ENCODE data around the gene SSB. TPM values are rescaled to one million over a fixed set of nuclear protein-coding genes. Genes with fewer than 3 reads are reported as not detected.

Gene SSB
- total RNA-seq, 1 experiment from 2014 or later, result 145 TPM

DNA sequence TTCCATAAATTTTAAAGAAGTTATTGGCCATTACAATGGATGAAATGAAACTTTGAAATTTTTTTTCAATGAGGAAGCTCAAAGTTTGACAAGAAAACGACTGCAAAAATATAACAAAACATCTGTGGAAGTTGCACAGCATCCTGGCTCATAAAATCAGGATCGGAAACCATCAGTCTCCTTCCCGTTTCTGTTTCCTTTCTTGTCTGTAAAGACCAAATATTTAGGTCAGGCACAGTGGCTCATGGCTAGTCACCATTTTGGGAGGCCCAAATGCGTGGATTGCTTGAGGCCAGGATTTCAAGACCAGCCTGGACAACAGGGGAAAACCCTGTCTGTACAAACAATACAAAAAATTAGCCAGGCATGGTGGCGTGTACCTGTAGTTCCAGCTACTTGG lies 27.6 kb upstream of the SSB start:
- H3K9me3 ChIP-seq (replicated peaks), result no peaks in the 10 kb centered on the region; the same call in 1 of the 2 replicates
- H3K4me3 ChIP-seq, result no peak overlapping the region
- H3K36me3 ChIP-seq, result no peaks in the 10 kb centered on the region
- peaks cover 10% of the 10 kb centered on the region for H3K27me3 ChIP-seq (replicated peaks)
- H3K27ac ChIP-seq, result no peak overlapping the region
- peaks cover 5% of the 10 kb centered on the region for H3K4me1 ChIP-seq (replicated peaks)
- DNase-seq (ENCODE audit: low read depth in 1 of 2, low spot score in 2 of 2), result no peak

DNA sequence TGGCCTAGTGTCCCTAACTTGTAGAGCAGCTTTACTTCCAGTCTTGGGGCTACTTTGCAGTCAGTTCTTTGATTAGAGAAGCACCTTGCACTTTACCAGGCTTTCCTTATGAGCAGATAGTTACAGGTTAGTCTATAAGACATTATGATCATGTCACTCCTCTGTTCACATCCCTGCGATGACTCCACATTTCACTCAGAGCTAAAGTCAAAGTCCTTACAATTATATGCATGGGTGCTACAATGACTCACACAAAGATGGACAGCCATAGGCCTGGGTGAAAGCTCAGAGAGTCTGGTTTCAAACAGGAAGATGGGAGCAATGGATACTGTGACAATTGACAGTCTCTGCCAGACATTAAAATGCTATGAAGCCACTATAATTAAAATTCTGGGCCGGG lies 27.1 kb upstream of the SSB start:
- H3K27me3 ChIP-seq (replicated peaks), result peaks cover 10% of the 10 kb centered on the region
- no peaks in the 10 kb centered on the region; the same call in 1 of the 2 replicates for H3K9me3 ChIP-seq (replicated peaks)
- H3K4me1 ChIP-seq (replicated peaks), result peaks cover 11% of the 10 kb centered on the region
- no peak overlapping the region for H3K27ac ChIP-seq
- no peak for DNase-seq (ENCODE audit: low read depth in 1 of 2, low spot score in 2 of 2)
- no peak overlapping the region for H3K4me3 ChIP-seq
- H3K36me3 ChIP-seq, result no peaks in the 10 kb centered on the region

DNA sequence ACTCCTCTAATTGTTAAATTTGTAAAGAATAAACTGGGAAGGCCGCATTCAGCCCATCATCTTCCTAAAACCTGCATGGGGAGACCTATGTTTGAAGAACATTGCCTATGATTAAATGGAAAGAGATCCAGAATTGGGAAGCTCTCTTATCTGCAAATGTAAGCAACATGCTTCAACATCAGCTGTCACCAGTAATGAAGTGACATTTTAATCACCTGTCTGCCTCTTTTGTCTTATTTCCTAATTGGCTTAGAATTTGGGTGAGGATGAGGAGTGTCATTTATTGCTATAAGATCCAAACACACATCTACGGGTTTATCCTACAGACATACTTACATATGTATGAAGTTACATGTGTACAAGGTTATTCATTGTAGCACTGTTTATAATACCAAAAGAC lies 26.0 kb upstream of the SSB start:
- DNase-seq (ENCODE audit: low read depth in 1 of 2, low spot score in 2 of 2), result no peak
- peaks cover 11% of the 10 kb centered on the region for H3K4me1 ChIP-seq (replicated peaks)

DNA sequence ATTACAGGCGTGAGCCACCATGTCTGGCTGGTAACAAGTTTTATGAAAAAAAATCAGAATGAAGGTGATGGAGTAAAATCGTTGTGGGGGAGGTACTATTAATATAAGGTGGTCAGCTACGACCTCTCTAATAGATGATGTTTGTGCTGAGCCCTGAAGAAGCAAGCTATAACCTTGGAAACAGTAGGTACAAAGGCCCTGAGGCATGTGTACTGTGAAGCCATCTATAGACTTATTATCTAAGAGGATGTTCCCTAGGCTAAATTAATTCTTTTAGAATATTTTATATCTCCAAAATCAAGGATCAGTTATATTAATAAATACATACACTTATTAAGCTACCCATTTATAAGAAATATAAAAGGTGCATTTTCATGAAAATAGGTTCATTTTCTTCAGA lies 23.3 kb upstream of the SSB start:
- no peaks in the 10 kb centered on the region; the same call in 1 of the 2 replicates for H3K27me3 ChIP-seq (replicated peaks)

More for the DNA sequence above, 26.0 kb upstream of the SSB start:
- Histone ChIP-seq H3K27ac (no peak overlapping the region), H3K36me3 (no peaks in the 10 kb centered on the region), H3K27me3 (replicated peaks) (peaks cover 10% of the 10 kb centered on the region), H3K9me3 (replicated peaks) (no peaks in the 10 kb centered on the region; the same call in 1 of the 2 replicates), H3K4me3 (no peak overlapping the region)

DNA sequence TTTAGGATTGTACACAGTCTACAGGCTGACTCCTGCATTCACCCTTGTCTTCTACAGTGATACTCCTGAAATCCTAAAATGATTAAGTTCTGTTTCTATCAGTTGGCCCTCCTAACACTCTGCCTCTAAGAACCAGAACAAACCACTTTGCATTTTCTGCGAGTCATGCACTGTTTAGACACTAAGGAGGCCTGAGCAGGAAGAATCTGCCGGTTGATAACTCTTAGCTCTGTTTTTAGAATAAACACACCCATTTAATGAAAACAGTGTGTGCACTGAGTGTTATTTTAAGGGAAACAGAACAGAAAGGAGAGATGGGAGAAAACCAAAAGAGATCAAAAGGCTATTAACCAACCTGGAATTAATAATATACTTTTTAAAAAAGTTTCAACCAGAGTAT lies 22.9 kb upstream of the SSB start:
- Histone ChIP-seq H3K9me3 (replicated peaks) (no peaks in the 10 kb centered on the region), H3K27ac (no peak overlapping the region), H3K4me1 (replicated peaks) (peaks cover 11% of the 10 kb centered on the region), H3K27me3 (replicated peaks) (no peaks in the 10 kb centered on the region; the same call in 1 of the 2 replicates), H3K4me3 (no peak overlapping the region), H3K36me3 (no peaks in the 10 kb centered on the region)
- DNase-seq (ENCODE audit: low read depth in 1 of 2, low spot score in 2 of 2), result no peak

More for the DNA sequence above, 23.3 kb upstream of the SSB start:
- H3K36me3 ChIP-seq, result no peaks in the 10 kb centered on the region
- no peak for DNase-seq (ENCODE audit: low read depth in 1 of 2, low spot score in 2 of 2)
- peaks cover 11% of the 10 kb centered on the region for H3K4me1 ChIP-seq (replicated peaks)
- no peak overlapping the region for H3K4me3 ChIP-seq
- H3K9me3 ChIP-seq (replicated peaks), result no peaks in the 10 kb centered on the region
- no peak overlapping the region for H3K27ac ChIP-seq

DNA sequence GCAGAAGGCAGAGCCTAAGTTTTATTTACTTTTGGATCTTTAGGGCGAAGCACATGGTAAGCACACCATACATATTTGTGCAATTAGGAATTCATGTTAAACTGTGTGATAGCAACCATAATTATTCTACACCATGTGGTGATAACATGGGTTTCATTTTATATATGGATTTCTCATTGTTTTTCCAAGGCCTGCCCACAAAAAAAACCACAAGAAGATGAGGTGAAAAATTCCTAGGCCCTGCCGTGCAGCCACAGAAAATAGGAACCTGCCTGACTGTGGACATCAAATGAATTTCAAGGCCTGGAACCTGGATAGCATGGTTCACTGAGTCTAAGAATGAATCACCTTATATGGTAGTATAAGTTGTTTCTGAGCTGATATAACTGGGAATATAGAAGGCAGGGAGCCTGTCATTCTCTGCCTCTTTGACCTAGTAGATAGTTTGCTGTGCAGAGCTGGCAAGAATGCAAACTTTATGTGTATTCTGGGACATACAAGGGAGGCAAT lies 22.4 kb upstream of the SSB start:
- H3K27me3 ChIP-seq (replicated peaks), result no peaks in the 10 kb centered on the region; the same call in 1 of the 2 replicates
- H3K4me3 ChIP-seq, result no peak overlapping the region
- no peaks in the 10 kb centered on the region for H3K36me3 ChIP-seq
- H3K27ac ChIP-seq, result no peak overlapping the region
- DNase-seq (ENCODE audit: low read depth in 1 of 2, low spot score in 2 of 2), result no peak
- no peaks in the 10 kb centered on the region for H3K9me3 ChIP-seq (replicated peaks)
- H3K4me1 ChIP-seq (replicated peaks), result peaks cover 11% of the 10 kb centered on the region

DNA sequence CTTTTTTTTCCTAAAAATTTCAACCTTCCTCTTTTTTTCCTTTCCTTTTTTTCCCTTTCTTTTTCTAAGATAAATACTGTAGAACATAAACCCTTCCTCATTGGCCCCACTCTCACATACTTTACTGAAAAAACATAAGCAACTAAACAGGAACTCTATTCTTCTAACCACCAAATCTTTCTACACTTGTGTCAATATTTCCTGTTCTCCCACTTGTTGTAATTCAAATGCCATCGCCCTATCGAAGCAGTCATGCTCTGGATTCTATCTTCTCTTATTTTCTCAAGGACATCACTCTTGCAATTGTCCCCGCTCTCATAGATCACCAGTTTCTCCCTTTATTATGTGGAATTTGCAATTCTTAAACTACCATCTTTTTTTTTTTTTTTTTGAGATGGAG lies 20.2 kb upstream of the SSB start:
- Histone ChIP-seq H3K4me1 (replicated peaks) (peaks cover 11% of the 10 kb centered on the region), H3K36me3 (no peaks in the 10 kb centered on the region), H3K27ac (no peak overlapping the region), H3K4me3 (no peak overlapping the region), H3K9me3 (replicated peaks) (no peaks in the 10 kb centered on the region), H3K27me3 (replicated peaks) (no peaks in the 10 kb centered on the region; the same call in 1 of the 2 replicates)
- no peak for DNase-seq (ENCODE audit: low read depth in 1 of 2, low spot score in 2 of 2)

DNA sequence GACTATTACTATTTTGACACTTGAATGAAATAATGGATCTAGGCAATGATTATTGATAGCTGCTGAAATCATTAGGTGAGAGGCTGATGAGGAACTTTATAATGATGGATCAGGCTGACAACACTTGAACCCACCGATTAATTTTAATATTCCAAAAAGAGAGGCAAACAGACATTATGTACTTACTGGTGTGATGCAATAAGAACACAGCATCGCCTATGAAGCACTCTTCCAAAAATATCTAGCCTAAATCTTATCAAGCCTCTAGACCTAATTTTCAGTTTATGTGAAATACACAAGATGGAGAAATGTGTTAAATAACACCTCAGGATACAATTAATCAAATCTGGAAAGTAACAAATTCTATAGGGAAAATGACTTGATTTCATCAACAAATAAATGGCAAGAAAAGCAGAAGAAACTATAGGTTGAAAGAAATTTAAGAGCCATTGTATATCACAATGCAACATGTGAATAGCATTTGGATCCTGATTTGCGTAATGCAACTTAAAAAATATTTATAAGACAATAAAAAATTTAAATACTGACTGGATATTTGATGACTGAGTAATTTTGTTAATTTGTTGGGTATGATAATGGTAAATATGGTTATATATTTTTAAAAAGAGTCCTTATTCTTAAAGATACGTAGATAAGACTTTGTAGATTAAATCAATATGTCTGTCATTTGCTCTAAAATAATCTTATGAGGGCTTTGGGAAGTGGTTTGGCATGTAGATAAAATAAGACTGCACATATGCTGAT lies 17.2 kb upstream of the SSB start:
- peaks cover 2% of the 10 kb centered on the region for H3K4me1 ChIP-seq (replicated peaks)
- H3K27me3 ChIP-seq (replicated peaks), result no peaks in the 10 kb centered on the region; the same call in 1 of the 2 replicates
- no peaks in the 10 kb centered on the region for H3K36me3 ChIP-seq
- DNase-seq (ENCODE audit: low read depth in 1 of 2, low spot score in 2 of 2), result no peak
- no peaks in the 10 kb centered on the region for H3K9me3 ChIP-seq (replicated peaks)
- H3K4me3 ChIP-seq, result no peak overlapping the region
- H3K27ac ChIP-seq, result no peak overlapping the region

DNA sequence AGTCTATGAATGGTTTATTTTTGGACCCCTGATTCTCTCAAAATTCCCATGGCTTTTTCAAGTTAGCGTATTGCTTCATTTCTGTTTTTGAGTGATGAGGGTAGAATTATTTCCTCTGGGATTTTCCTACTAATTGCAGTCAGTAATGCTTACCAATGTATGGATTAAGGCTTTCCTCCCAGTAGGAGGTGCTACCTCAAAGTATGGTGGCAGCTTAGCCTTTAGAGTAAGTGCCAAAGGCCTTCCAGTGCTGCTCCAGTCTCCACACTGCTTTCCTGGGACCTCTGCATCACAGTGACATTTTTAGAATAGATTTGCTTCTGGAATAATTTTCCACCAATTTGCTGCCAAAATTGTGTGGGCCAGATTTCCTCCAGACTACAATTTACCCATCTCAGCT lies 16.2 kb upstream of the SSB start:
- Histone ChIP-seq H3K4me1 (replicated peaks) (no peaks in the 10 kb centered on the region), H3K27ac (no peak overlapping the region), H3K27me3 (replicated peaks) (no peaks in the 10 kb centered on the region; the same call in 1 of the 2 replicates), H3K36me3 (no peaks in the 10 kb centered on the region), H3K4me3 (no peak overlapping the region), H3K9me3 (replicated peaks) (no peaks in the 10 kb centered on the region)
- DNase-seq (ENCODE audit: low read depth in 1 of 2, low spot score in 2 of 2), result no peak

DNA sequence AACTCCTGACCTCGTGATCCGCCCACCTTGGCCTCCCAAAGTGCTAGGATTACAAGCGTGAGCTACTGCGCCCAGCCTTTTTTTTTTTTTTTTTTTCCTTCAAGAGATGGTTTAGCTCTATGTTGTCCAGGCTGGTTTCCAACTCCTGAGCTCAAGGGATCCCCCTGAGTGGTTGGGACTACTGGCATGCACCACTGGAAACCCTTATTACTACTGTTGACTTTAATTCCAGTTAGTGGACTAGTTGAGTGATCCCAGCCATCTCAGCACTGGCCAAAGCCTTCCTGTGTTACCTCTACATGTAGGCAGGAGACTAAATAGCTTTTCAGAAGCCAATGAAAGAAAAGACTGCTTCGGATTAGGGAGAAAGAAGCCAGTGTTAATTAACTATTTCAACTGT lies 8.1 kb upstream of the SSB start:
- H3K36me3 ChIP-seq, result no peaks in the 10 kb centered on the region
- H3K4me1 ChIP-seq (replicated peaks), result no peaks in the 10 kb centered on the region
- H3K27ac ChIP-seq, result no peak overlapping the region
- H3K27me3 ChIP-seq (replicated peaks), result 0 out of 2 replicates have a peak, but pooled peaks cover 3% of the 10 kb centered on the region
- no peaks in the 10 kb centered on the region for H3K9me3 ChIP-seq (replicated peaks)
- no peak overlapping the region for H3K4me3 ChIP-seq
- DNase-seq (ENCODE audit: low read depth in 1 of 2, low spot score in 2 of 2), result no peak

DNA sequence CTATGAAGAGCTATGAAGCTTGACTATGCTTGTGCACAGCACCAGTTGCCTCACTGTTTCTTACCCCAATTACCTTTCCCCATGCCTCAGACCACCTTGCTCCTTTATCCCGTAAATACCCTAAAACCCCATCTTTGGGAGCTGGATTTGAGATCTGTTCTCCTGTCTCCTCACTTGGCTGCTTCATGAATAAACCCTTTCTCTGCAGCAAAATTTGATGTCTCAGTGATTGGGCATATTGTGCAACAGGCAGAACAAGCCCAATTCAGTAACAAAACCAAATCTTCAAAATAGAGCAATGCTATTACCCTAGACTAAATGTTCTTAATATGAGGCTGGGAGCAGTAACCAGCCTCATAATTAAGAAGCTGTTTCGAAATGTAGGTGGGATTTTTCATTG lies 3.5 kb upstream of the SSB start:
- H3K4me1 ChIP-seq (replicated peaks), result peaks cover 6% of the 10 kb centered on the region
- no peak overlapping the region for H3K27ac ChIP-seq
- no peak for DNase-seq (ENCODE audit: low read depth in 1 of 2, low spot score in 2 of 2)
- no peaks in the 10 kb centered on the region for H3K27me3 ChIP-seq (replicated peaks)
- H3K9me3 ChIP-seq (replicated peaks), result no peaks in the 10 kb centered on the region
- peaks cover 2% of the 10 kb centered on the region; the same call in 1 of the 2 replicates for H3K36me3 ChIP-seq
- no peak overlapping the region for H3K4me3 ChIP-seq

DNA sequence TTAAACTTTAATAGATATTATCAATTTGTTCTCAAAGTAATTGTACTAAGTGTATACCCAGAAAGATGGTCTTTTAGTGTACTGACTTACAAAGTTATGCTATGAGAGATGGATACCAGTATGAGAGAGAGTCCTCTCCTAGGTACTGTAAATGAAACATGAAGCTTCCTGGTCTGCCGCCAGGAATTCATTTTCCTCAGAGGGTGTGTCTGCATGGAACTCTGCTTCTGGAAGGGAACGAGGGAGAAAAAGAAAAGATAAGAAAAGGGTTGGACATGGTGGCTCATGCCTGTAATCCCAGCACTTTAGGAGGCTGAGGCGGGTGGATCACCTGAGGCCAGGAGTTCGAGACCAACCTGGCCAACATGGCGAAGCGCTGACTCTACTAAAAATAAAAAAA lies 2.2 kb upstream of the SSB start:
- no peak overlapping the region for H3K27ac ChIP-seq
- no peak for DNase-seq (ENCODE audit: low read depth in 1 of 2, low spot score in 2 of 2)

DNA sequence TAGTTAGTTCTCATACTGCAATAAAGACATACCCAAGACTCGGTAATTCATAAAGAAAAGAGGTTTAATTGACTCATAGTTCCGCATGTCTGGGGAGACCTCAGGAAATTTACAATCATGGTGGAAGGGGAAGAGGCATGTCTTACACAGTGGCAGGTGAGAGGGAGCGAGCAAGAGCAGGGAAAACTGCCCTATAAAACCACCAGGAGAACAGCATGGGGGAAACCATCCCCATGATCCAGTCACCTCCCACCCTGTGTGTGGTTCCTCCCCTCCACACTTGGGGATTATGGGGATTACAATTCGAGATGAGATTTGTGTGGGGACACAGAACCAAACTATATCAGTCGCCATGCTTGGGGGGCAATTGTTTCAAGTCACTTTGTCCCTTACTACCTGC lies 1.1 kb upstream of the SSB start:
- Histone ChIP-seq H3K27ac (no peak overlapping the region), H3K4me3 (no peak overlapping the region), H3K36me3 (peaks cover 22% of the 10 kb centered on the region), H3K9me3 (replicated peaks) (no peaks in the 10 kb centered on the region), H3K27me3 (replicated peaks) (no peaks in the 10 kb centered on the region), H3K4me1 (replicated peaks) (peaks cover 6% of the 10 kb centered on the region)
- no peak for DNase-seq (ENCODE audit: low read depth in 1 of 2, low spot score in 2 of 2)

More for the DNA sequence above, 2.2 kb upstream of the SSB start:
- Histone ChIP-seq H3K9me3 (replicated peaks) (no peaks in the 10 kb centered on the region), H3K27me3 (replicated peaks) (no peaks in the 10 kb centered on the region), H3K36me3 (peaks cover 10% of the 10 kb centered on the region), H3K4me3 (no peak overlapping the region), H3K4me1 (replicated peaks) (peaks cover 6% of the 10 kb centered on the region)

DNA sequence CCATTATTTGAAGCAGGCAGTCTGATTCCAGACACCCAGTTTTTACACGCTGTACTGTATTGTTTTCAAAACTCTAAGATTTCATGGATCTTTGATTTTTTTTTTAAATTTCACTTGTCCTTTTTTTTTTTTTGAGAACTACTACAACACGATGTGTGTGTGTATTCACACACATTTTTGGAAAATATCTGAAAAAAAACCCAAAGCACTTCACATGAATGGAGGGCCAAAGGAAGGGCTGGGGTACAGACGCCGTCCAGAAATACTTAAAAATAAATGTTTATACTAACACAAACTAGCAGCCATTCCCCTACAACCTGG lies 314 bp upstream of the SSB start:
- Histone ChIP-seq H3K9me3 (replicated peaks) (no peaks in the 10 kb centered on the region), H3K4me1 (replicated peaks) (peaks cover 12% of the 10 kb centered on the region), H3K27me3 (replicated peaks) (no peaks in the 10 kb centered on the region), H3K4me3 (peak overlapping the region; percentile 78), H3K36me3 (peaks cover 29% of the 10 kb centered on the region), H3K27ac (no peak overlapping the region; the same call in 1 of the 2 replicates)
- no peak for DNase-seq (ENCODE audit: low read depth in 1 of 2, low spot score in 2 of 2)
